HG02981 (cell line): Measurements from ENCODE around the gene RNF43.

Experiments used
- ATAC-seq: cut with Tn5 transposase; IDR thresholded peaks from one replicate; pipeline ENCODE4 v1.9.1; 2021; ENCODE audit warnings: mild to moderate bottlenecking, moderate library complexity; ENCODE audit not compliant: unreplicated experiment

The RNF43 gene

DNA sequence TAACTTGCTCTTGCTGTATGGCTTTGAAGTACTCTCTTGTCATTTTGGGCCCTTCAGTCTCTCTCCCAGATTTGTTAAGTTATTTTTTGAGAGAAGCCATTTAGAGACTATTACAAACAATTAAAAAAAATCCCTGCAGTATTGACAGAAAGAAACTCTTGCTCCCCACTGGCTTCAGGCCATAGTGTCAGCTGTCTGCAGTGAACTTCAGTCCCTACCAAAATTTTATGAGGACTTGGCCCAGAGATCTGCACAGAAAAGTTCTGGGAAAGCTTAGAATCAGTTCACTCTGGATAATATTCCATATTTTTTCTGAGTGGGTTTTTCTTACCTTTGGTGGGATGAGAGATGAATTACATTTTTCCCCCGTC, 34.5 kb downstream of the RNF43 start:
- no peak for ATAC-seq

- ATAC-seq, result peak; percentile 53
Measured at GRCh38 chr17:58382108-58382871, 35.0 kb downstream of the RNF43 start.

- no peak for ATAC-seq
Measured at GRCh38 chr17:58381124-58382035, 36.0 kb downstream of the RNF43 start.

- no peak for ATAC-seq
Measured at GRCh38 chr17:58380207-58381123, 36.9 kb downstream of the RNF43 start.

- ATAC-seq, result no peak
Measured at GRCh38 chr17:58379511-58379824, 37.9 kb downstream of the RNF43 start.

DNA sequence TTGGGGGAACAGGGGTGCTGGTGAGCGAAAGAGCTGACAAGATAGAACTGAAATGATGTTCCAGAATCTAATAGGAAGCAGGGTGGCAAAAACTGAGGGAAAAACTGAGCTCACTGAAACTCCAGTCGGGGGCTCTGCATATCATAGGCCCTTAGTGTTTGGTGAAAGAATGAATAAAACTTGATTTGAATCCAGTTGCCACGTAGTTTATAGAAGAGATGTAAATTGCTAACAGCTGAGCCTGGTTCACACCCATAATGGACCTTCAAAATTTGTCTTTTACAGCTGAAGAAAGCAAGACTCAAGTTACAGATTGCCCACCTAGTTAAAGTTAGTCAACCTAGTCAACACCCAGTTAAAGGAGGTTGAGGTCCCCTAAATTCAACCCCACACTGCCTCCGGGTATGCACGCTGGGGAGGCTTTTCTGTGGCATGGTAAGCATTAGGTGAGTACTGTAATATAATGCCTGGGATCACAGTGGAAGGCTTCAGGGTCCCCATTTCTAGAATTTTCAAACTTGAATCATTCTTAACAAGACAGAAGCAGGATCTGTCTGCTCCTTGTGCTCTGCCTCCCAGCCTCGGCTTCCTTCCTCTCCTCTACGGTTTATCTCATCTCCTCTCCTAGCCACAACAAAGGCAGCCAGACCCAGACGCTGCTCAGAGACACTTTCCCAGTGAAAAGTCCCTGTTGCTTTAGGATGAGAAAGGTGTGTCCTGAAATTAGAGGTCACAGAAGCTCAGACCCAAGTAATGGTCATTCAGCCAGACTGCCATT, 38.4 kb downstream of the RNF43 start:
- ATAC-seq, result no peak

DNA sequence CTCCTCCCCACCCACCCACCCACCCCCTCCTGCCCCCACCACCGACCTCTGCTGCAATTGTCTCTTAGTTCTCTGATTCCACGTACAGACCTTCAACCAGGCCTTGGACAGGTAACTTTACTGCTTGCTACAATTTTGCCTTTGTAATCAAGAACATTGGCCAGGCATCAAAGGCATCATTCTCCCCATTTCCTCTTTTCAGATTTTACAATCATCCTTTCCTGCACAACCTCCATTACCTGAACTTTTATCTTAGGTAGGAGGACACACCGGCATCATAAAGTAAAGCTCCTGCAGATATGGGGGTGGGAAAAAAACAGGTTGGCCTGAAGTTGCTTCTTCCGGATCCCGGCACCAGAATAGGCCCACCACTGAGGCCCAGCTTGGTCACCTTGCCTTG, 39.7 kb downstream of the RNF43 start:
- no peak for ATAC-seq

DNA sequence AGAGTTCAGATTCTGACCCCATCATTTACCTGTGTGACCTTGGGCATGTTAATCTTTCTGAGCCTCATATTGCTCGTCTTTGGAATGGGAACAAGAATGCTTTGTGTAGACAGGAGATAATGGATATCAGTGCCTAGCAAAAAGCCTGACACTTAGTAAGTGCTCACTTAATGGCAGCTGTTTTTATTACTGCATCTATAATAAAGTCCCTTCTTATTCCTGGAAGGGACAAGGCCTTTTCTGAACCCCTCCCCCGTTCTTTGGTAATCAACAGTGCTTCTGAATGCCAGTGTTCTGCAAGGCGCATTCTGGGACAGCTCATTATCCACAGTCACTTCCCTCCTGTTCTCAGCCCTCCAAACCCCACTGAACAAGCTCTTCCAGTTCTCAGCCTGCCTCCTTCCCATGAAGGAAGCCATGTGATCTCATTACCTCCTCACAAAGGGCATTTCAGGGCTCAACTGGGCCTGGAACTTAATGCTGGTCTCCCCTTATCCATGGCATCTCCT, 40.2 kb downstream of the RNF43 start:
- ATAC-seq, result no peak

- ATAC-seq, result no peak
Measured at GRCh38 chr17:58376472-58377000, 40.8 kb downstream of the RNF43 start.

- no peak for ATAC-seq
Measured at GRCh38 chr17:58375811-58376210, 41.5 kb downstream of the RNF43 start.

DNA sequence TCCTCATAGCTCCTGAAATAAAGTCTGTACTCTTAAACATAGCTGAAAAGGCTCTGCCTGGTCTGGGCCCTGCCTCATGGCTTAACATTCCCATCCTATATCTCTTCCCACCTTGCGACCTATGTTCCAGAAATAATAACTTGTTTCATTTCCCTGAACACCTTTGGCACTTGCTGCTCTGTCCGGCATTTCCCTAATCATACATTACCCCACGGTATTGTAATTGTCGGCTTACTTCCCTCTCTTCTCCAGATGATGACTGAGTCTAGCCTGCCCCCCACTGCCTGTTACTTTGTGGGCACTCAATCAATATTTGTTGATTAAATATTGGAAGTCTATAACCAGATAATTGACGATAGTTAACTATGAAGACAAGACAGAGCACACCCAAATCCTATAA, 42.1 kb downstream of the RNF43 start:
- ATAC-seq, result no peak

DNA sequence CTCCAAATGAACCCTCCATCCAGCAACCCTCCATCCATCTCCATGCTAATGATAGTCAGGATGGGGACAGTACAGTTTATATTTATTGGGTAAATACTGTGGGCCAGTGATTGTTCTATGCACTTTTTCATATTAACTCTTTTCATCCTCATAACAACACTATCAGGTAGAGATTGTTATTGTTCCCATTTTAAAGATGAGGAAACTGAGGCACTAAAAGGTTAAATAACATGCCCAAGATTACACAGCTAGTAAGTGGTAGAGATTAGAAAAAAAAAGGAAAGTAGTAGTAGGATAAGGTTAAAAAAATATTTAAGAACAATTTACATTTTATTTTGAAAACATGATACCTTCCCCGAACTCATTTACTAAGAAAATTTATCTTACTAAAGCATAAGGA, 43.4 kb downstream of the RNF43 start:
- no peak for ATAC-seq

GRCh38 chr17:58373003-58373402, 44.3 kb downstream of the RNF43 start:
- ATAC-seq, result no peak

DNA sequence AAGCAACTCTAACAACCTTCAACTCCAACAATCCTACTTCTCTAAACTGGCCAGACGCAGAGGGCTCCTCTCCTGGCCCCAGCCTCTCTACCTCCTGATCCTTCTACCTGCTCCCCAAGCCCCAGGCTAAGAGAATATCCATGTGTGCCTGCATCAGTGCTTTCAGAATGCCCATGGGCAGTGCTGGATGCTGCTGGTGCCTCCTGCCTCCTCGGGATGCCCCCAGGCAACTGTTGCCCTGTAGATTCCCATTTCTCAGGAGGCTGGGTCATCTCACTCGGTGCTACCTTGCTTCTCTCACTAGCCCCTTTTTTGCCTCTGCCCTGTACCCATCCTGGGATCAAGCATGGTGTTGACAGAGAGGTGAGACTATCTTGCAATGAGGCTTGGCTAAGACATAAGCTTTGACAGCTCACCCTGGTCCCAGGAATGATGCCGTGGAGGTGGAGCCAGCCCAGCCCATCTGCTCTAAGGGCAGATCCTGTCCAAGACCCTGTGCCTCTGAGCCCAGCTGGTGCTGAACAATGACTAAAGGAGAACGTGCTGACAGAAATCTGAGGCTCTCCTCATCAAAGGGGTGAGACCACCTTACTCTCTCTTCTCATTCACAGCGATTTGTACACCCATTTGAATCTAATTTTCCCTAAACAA, 45.9 kb downstream of the RNF43 start:
- ATAC-seq, result no peak

- no peak for ATAC-seq
Measured at GRCh38 chr17:58370716-58371115, 46.6 kb downstream of the RNF43 start.

GRCh38 chr17:58370309-58370708, 47.0 kb downstream of the RNF43 start:
- ATAC-seq, result no peak

GRCh38 chr17:58369214-58370031, 47.9 kb downstream of the RNF43 start:
- ATAC-seq, result no peak

- ATAC-seq, result no peak
Measured at GRCh38 chr17:58368860-58369213, 48.5 kb downstream of the RNF43 start.
